GM12878 (cell line): ENCODE measurements around the gene SNRPA1.

Experiments
- CHD2 ChIP-seq: IDR thresholded peaks from 2 replicates; pipeline ENCODE4 v1.6.1; 2011; ENCODE audit warnings: low read depth, low read length, improper control_type of control experiment, borderline replicate concordance
- EP300 ChIP-seq, 2 experiments: fragments of 150-350 bp in 1 of 2; IDR thresholded peaks; 2 replicates each; pipeline ENCODE4 v1.6.1; 2011 to 2012; ENCODE audit warnings: low read depth in 2 of 2, low read length in 2 of 2, borderline replicate concordance in 1 of 2, improper control_type of control experiment in 1 of 2, inconsistent platforms in 1 of 2; ENCODE audit not compliant: control insufficient read depth in 1 of 2
- HDGF ChIP-seq: fragments of 450-650 bp; IDR thresholded peaks from 2 replicates; pipeline ENCODE4 v1.6.1; 2016; ENCODE audit warnings: antibody characterized with exemption
- MXI1 ChIP-seq: fragments of 150-350 bp; IDR thresholded peaks from 2 replicates; pipeline ENCODE4 v1.6.1; 2011; ENCODE audit warnings: low read depth, mild to moderate bottlenecking, inconsistent platforms, low read length, improper control_type of control experiment
- NFIC ChIP-seq: IDR thresholded peaks from 2 replicates; pipeline ENCODE4 v1.6.1; 2012; ENCODE audit warnings: low read depth, mild to moderate bottlenecking, inconsistent platforms, low read length, moderate library complexity
- POLR2AphosphoS5 ChIP-seq: IDR thresholded peaks from 2 replicates; pipeline ENCODE4 v1.6.1; 2011; ENCODE audit warnings: mild to moderate bottlenecking, low read length, inconsistent platforms
- RFX5 ChIP-seq: IDR thresholded peaks from 2 replicates; pipeline ENCODE4 v1.6.1; 2011; ENCODE audit warnings: low read depth, low read length, improper control_type of control experiment
- SIN3A ChIP-seq: IDR thresholded peaks from 2 replicates; pipeline ENCODE4 v1.6.1; 2012; ENCODE audit warnings: low read depth, low read length, improper control_type of control experiment
- TAF1 ChIP-seq: IDR thresholded peaks from 2 replicates; pipeline ENCODE4 v1.6.1; 2011; ENCODE audit warnings: mild to moderate bottlenecking, low read depth, low read length, borderline replicate concordance
- ZNF24 ChIP-seq: fragments of 450-650 bp; IDR thresholded peaks from 2 replicates; pipeline ENCODE4 v1.6.1; 2017; ENCODE audit warnings: antibody characterized with exemption, mild to moderate bottlenecking
- TF ChIP-seq, protein P1 (sequence below), 3 experiments: IDR thresholded peaks in 2 of 3; conservative IDR thresholded peaks in 1 of 3; 2 replicates each; pipeline ENCODE4 v1.5.1; 2011; ENCODE audit warnings: low read depth in 3 of 3, low read length in 3 of 3, mild to moderate bottlenecking in 3 of 3, control low read depth in 2 of 3, moderate library complexity in 2 of 3, inconsistent platforms in 1 of 3, mixed read lengths in 1 of 3; ENCODE audit not compliant: control insufficient read depth in 2 of 3, insufficient read depth in 1 of 3; ENCODE audit errors: extremely low read depth in 1 of 3
- TF ChIP-seq, protein P2 (sequence below): IDR thresholded peaks from 2 replicates; pipeline ENCODE4 v1.6.1; 2011; ENCODE audit warnings: low read depth, low read length, improper control_type of control experiment, borderline replicate concordance

DNA sequence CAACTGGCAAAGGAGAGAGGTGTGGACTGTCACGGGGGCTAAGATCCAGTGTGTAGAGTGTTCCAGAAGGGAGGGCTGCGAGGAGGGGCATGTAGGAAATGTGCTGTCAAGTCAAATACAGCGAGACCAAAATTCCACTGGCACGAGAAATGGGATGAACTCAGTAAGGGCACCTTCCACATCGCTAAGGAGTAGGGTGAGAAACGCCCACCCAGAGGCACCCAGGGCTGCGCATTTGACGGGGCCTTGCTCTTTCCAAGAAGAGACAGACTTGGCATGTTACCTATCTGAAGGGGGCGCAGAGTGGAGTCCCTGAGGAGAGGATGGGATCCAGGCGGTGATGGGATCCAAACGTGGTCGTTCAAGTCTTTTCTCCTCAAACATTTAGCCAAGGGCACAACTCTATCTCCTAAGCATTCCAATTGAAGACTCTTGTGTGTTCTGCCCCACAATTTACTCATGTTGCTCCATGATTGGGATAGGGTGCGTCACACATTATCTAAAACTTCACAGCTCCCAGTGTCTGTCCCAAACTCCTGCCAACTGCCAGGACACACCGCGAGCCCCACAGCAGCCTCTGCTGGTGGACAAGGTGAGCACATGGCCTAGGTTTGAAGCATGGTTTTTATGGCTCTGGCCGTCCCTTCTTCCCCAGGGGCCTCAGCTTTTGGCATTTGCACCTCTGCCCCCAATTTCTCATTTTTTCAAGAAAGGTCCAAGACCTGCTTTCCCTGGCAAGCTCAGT, 25.4 kb downstream of the SNRPA1 start:
- TF ChIP-seq, protein P1, sequence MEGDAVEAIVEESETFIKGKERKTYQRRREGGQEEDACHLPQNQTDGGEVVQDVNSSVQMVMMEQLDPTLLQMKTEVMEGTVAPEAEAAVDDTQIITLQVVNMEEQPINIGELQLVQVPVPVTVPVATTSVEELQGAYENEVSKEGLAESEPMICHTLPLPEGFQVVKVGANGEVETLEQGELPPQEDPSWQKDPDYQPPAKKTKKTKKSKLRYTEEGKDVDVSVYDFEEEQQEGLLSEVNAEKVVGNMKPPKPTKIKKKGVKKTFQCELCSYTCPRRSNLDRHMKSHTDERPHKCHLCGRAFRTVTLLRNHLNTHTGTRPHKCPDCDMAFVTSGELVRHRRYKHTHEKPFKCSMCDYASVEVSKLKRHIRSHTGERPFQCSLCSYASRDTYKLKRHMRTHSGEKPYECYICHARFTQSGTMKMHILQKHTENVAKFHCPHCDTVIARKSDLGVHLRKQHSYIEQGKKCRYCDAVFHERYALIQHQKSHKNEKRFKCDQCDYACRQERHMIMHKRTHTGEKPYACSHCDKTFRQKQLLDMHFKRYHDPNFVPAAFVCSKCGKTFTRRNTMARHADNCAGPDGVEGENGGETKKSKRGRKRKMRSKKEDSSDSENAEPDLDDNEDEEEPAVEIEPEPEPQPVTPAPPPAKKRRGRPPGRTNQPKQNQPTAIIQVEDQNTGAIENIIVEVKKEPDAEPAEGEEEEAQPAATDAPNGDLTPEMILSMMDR (IDR thresholded peaks at IDR 0.05 in 2 of 3, conservative IDR thresholded peaks at IDR 0.05 in 1 of 3; ENCODE audit: control insufficient read depth in 2 of 3, extremely low read depth in 1 of 3, insufficient read depth in 1 of 3, low read depth in 3 of 3, low read length in 3 of 3): peak; percentile 30 to 60 (median 40); a peak in 5 of 6 replicates
- TF ChIP-seq RFX5 (no peak), ZNF24 (no peak), HDGF (no peak), SIN3A (no peak), EP300 (IDR thresholded peaks at IDR 0.05; ENCODE audit: borderline replicate concordance in 1 of 2, control insufficient read depth in 1 of 2, low read depth in 2 of 2, low read length in 2 of 2) (no peak), MXI1 (no peak), CHD2 (no peak), NFIC (no peak), TAF1 (no peak), POLR2AphosphoS5 (peak; percentile 69)
- TF ChIP-seq, protein P2, sequence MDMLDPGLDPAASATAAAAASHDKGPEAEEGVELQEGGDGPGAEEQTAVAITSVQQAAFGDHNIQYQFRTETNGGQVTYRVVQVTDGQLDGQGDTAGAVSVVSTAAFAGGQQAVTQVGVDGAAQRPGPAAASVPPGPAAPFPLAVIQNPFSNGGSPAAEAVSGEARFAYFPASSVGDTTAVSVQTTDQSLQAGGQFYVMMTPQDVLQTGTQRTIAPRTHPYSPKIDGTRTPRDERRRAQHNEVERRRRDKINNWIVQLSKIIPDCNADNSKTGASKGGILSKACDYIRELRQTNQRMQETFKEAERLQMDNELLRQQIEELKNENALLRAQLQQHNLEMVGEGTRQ: no peak
